ENCODE data around the gene RAVER1.
"Not testable (repeated sequence)": the region's sequence is repeated elsewhere in the genome, so short reads cannot be mapped to it uniquely, and the experiment has no call there.

Gene RAVER1

DNA sequence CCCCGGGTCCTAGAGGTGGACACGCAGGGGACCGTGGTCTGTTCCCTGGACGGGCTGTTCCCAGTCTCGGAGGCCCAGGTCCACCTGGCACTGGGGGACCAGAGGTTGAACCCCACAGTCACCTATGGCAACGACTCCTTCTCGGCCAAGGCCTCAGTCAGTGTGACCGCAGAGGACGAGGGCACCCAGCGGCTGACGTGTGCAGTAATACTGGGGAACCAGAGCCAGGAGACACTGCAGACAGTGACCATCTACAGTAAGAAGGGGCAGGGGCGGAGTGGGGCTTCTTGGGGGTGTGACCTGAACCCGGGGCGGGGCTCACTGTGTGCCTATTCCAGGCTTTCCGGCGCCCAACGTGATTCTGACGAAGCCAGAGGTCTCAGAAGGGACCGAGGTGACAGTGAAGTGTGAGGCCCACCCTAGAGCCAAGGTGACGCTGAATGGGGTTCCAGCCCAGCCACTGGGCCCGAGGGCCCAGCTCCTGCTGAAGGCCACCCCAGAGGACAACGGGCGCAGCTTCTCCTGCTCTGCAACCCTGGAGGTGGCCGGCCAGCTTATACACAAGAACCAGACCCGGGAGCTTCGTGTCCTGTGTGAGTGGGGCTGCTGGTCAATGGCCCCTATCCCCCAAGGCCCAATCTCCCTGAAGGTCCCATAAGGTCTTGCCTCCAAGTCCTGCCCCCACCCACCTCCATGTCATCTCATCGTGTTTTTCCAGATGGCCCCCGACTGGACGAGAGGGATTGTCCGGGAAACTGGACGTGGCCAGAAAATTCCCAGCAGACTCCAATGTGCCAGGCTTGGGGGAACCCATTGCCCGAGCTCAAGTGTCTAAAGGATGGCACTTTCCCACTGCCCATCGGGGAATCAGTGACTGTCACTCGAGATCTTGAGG lies 49.0 kb downstream of the RAVER1 start:
- H2AK5ac ChIP-seq (ENCODE audit: low read length) = no peak overlapping the region
- no peak overlapping the region for H2BK120ac ChIP-seq (ENCODE audit: insufficient read depth, low read length, poor library complexity)
- H3K79me1 ChIP-seq (ENCODE audit: low read length) = no peaks in the 10 kb centered on the region
- no peak overlapping the region for H3K4me3 ChIP-seq (ENCODE audit: low read depth, low read length)
- no peak overlapping the region for H4K8ac ChIP-seq (ENCODE audit: low read depth, low read length)
- WGBS (ENCODE audit: extremely low coverage, insufficient coverage, insufficient read length) = no CpG with 5 or more reads among the region's 34 CpGs
- H3K23ac ChIP-seq (ENCODE audit: low read length) = no peak overlapping the region
- H2BK12ac ChIP-seq (ENCODE audit: low read length) = no peak overlapping the region
- peaks cover 7 to 8% of the 10 kb centered on the region in 2 experiments for H3K4me1 ChIP-seq (ENCODE audit: control insufficient read depth in 1 of 2, insufficient read depth in 2 of 2, low read length in 2 of 2)
- no peak overlapping the region for H2AFZ ChIP-seq (ENCODE audit: insufficient read depth, low read length, poor library complexity)
- no peak overlapping the region for H3K14ac ChIP-seq (ENCODE audit: low read length)
- H4K91ac ChIP-seq (ENCODE audit: low read depth, low read length) = no peak overlapping the region
- H3K27ac ChIP-seq (ENCODE audit: low read depth, low read length) = no peak overlapping the region
- no peak overlapping the region for H2BK5ac ChIP-seq (ENCODE audit: low read depth, low read length, poor library complexity)
- peaks cover 0 to 2% of the 10 kb centered on the region in 2 experiments for H3K36me3 ChIP-seq (ENCODE audit: control insufficient read depth in 1 of 2, insufficient read depth in 2 of 2, low read length in 2 of 2)
- no peak overlapping the region for H4K12ac ChIP-seq (ENCODE audit: low read depth, low read length)
- no peak overlapping the region for H3K18ac ChIP-seq (ENCODE audit: low read length)
- no peak overlapping the region for H3K4me2 ChIP-seq (ENCODE audit: low read length)
- H3K9me3 ChIP-seq (ENCODE audit: insufficient read depth, low read depth, low read length) = peaks cover 16% of the 10 kb centered on the region
- DNase-seq = no peak
- no peak overlapping the region for H3K4ac ChIP-seq (ENCODE audit: low read depth, low read length)
- H3K9ac ChIP-seq (ENCODE audit: low read length) = no peak overlapping the region
- H3K27me3 ChIP-seq (ENCODE audit: insufficient read depth, low read length) = peaks cover 25% of the 10 kb centered on the region
- H3K79me2 ChIP-seq (ENCODE audit: control insufficient read depth, insufficient read depth, low read length, poor library complexity) = no peaks in the 10 kb centered on the region

GRCh38 chr19:10283301-10284064 lies 49.8 kb downstream of the RAVER1 start:
- Histone ChIP-seq H3K79me1 (ENCODE audit: low read length) (no peaks in the 10 kb centered on the region), H4K91ac (ENCODE audit: low read depth, low read length) (no peak overlapping the region), H3K36me3 (ENCODE audit: control insufficient read depth in 1 of 2, insufficient read depth in 2 of 2, low read length in 2 of 2) (peaks cover 0 to 2% of the 10 kb centered on the region in 2 experiments), H3K18ac (ENCODE audit: low read length) (no peak overlapping the region), H4K8ac (ENCODE audit: low read depth, low read length) (no peak overlapping the region), H3K9ac (ENCODE audit: low read length) (no peak overlapping the region), H3K23ac (ENCODE audit: low read length) (no peak overlapping the region), H2AK5ac (ENCODE audit: low read length) (no peak overlapping the region), H3K27ac (ENCODE audit: low read depth, low read length) (no peak overlapping the region), H3K4ac (ENCODE audit: low read depth, low read length) (no peak overlapping the region), H3K4me1 (ENCODE audit: control insufficient read depth in 1 of 2, insufficient read depth in 2 of 2, low read length in 2 of 2) (peaks cover 0 to 2% of the 10 kb centered on the region in 2 experiments), H3K79me2 (ENCODE audit: control insufficient read depth, insufficient read depth, low read length, poor library complexity) (no peaks in the 10 kb centered on the region), H3K14ac (ENCODE audit: low read length) (no peak overlapping the region), H3K9me3 (ENCODE audit: insufficient read depth, low read depth, low read length) (peaks cover 11% of the 10 kb centered on the region), H3K4me2 (ENCODE audit: low read length) (no peak overlapping the region), H3K4me3 (ENCODE audit: low read depth, low read length) (no peak overlapping the region), H2BK5ac (ENCODE audit: low read depth, low read length, poor library complexity) (no peak overlapping the region), H2AFZ (ENCODE audit: insufficient read depth, low read length, poor library complexity) (no peak overlapping the region), H4K12ac (ENCODE audit: low read depth, low read length) (no peak overlapping the region), H3K27me3 (ENCODE audit: insufficient read depth, low read length) (peaks cover 17% of the 10 kb centered on the region), H2BK120ac (ENCODE audit: insufficient read depth, low read length, poor library complexity) (no peak overlapping the region), H2BK12ac (ENCODE audit: low read length) (no peak overlapping the region)
- no CpG with 5 or more reads among the region's 23 CpGs for whole genome bisulfite sequencing (ENCODE audit: extremely low coverage, insufficient coverage, insufficient read length)
- no peak for DNase-seq

DNA sequence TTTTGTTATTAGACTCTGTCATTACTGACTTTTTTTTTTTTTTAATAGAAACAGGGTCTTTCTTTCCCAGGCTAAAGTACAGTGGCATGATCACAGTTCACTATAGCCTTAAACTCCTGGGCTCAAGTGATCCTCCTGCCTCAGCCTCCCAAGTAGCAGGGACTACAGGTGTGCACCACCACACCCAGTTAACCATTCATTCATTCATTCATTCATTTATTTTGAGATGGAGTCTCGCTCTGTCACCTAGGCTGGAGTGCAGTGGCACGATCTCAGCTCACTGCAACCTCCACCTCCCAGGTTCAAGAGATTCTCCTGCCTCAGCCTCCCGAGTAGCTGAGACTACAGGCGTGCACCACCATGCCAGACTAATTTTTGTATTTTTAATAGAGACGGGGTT lies 51.3 kb downstream of the RAVER1 start:
- H4K8ac ChIP-seq (ENCODE audit: low read depth, low read length); H3K4me2 ChIP-seq (ENCODE audit: low read length); H3K4me1 ChIP-seq (ENCODE audit: control insufficient read depth in 1 of 2, insufficient read depth in 2 of 2, low read length in 2 of 2); H4K91ac ChIP-seq (ENCODE audit: low read depth, low read length); H3K23ac ChIP-seq (ENCODE audit: low read length); H3K27ac ChIP-seq (ENCODE audit: low read depth, low read length); H3K79me1 ChIP-seq (ENCODE audit: low read length); H3K79me2 ChIP-seq (ENCODE audit: control insufficient read depth, insufficient read depth, low read length, poor library complexity); DNase-seq; H2BK12ac ChIP-seq (ENCODE audit: low read length); H3K4ac ChIP-seq (ENCODE audit: low read depth, low read length); H3K18ac ChIP-seq (ENCODE audit: low read length); H2BK5ac ChIP-seq (ENCODE audit: low read depth, low read length, poor library complexity); H3K4me3 ChIP-seq (ENCODE audit: low read depth, low read length); H2BK120ac ChIP-seq (ENCODE audit: insufficient read depth, low read length, poor library complexity); H3K36me3 ChIP-seq (ENCODE audit: control insufficient read depth in 1 of 2, insufficient read depth in 2 of 2, low read length in 2 of 2); H4K12ac ChIP-seq (ENCODE audit: low read depth, low read length); H2AFZ ChIP-seq (ENCODE audit: insufficient read depth, low read length, poor library complexity); H3K9me3 ChIP-seq (ENCODE audit: insufficient read depth, low read depth, low read length); H3K27me3 ChIP-seq (ENCODE audit: insufficient read depth, low read length); H2AK5ac ChIP-seq (ENCODE audit: low read length); H3K9ac ChIP-seq (ENCODE audit: low read length); H3K14ac ChIP-seq (ENCODE audit: low read length): not testable (repeated sequence)
- no CpG with 5 or more reads among the region's 5 CpGs for WGBS (ENCODE audit: extremely low coverage, insufficient coverage, insufficient read length)

GRCh38 chr19:10279737-10280442 lies 53.4 kb downstream of the RAVER1 start:
- no peak overlapping the region for H2AFZ ChIP-seq (ENCODE audit: insufficient read depth, low read length, poor library complexity)
- no peak overlapping the region for H3K27ac ChIP-seq (ENCODE audit: low read depth, low read length)
- no peak overlapping the region for H3K9ac ChIP-seq (ENCODE audit: low read length)
- H3K36me3 ChIP-seq (ENCODE audit: control insufficient read depth in 1 of 2, insufficient read depth in 2 of 2, low read length in 2 of 2) = no peaks in the 10 kb centered on the region
- no peak overlapping the region for H4K12ac ChIP-seq (ENCODE audit: low read depth, low read length)
- H4K8ac ChIP-seq (ENCODE audit: low read depth, low read length) = no peak overlapping the region
- no CpG with 5 or more reads among the region's 5 CpGs for WGBS (ENCODE audit: extremely low coverage, insufficient coverage, insufficient read length)
- DNase-seq = no peak
- H4K91ac ChIP-seq (ENCODE audit: low read depth, low read length) = no peak overlapping the region
- H3K9me3 ChIP-seq (ENCODE audit: insufficient read depth, low read depth, low read length) = peaks cover 2% of the 10 kb centered on the region
- H3K4me1 ChIP-seq (ENCODE audit: control insufficient read depth in 1 of 2, insufficient read depth in 2 of 2, low read length in 2 of 2) = no peaks in the 10 kb centered on the region
- H2BK120ac ChIP-seq (ENCODE audit: insufficient read depth, low read length, poor library complexity) = no peak overlapping the region
- H3K18ac ChIP-seq (ENCODE audit: low read length) = no peak overlapping the region
- H2BK5ac ChIP-seq (ENCODE audit: low read depth, low read length, poor library complexity) = no peak overlapping the region
- H3K23ac ChIP-seq (ENCODE audit: low read length) = peak overlapping the region; percentile 40
- H3K79me2 ChIP-seq (ENCODE audit: control insufficient read depth, insufficient read depth, low read length, poor library complexity) = no peaks in the 10 kb centered on the region
- no peak overlapping the region for H3K4me2 ChIP-seq (ENCODE audit: low read length)
- H3K27me3 ChIP-seq (ENCODE audit: insufficient read depth, low read length) = no peaks in the 10 kb centered on the region
- no peak overlapping the region for H3K4ac ChIP-seq (ENCODE audit: low read depth, low read length)
- H3K4me3 ChIP-seq (ENCODE audit: low read depth, low read length) = no peak overlapping the region
- H3K14ac ChIP-seq (ENCODE audit: low read length) = no peak overlapping the region
- no peaks in the 10 kb centered on the region for H3K79me1 ChIP-seq (ENCODE audit: low read length)
- H2AK5ac ChIP-seq (ENCODE audit: low read length) = no peak overlapping the region
- no peak overlapping the region for H2BK12ac ChIP-seq (ENCODE audit: low read length)

Data from trophoblast cell (in vitro differentiated cells and primary cell).